Activated T-helper 1 cell treated with anti-CD3 and anti-CD28 coated beads, Interleukin-12 subunit alpha, Interleukin-12 subunit beta, Interleukin-2, Interleukin-4 antibody, amounts not matched to agents 30 ng/mL and 10 ng/mL and 1 ng/mL, durations not matched to agents 14 hours and 24 hours and 36 hours (primary cell): ENCODE results near the gene PCDHB16. TPM values are rescaled to one million over a fixed set of nuclear protein-coding genes. Genes with fewer than 3 reads are reported as not detected.
"Not testable (repeated sequence)": the region's sequence is repeated elsewhere in the genome, so short reads cannot be mapped to it uniquely, and the experiment has no call there.

Experiments used
- DNase-seq: peaks from one replicate; pipeline ENCODE4 v3.0.0; 2021; ENCODE audit warnings: low spot score
- H3K27ac Mint-ChIP-seq: one replicate; pipeline ENCODE4 v1.8.0; 2021; ENCODE audit warnings: mild to moderate bottlenecking, mixed read lengths
- H3K27me3 Mint-ChIP-seq: one replicate; pipeline ENCODE4 v1.8.0; 2022; ENCODE audit warnings: mild to moderate bottlenecking, moderate library complexity, mixed read lengths; ENCODE audit not compliant: insufficient read depth
- H3K36me3 Mint-ChIP-seq: one replicate; pipeline ENCODE4 v1.8.0; 2021; ENCODE audit warnings: low read depth, mixed read lengths
- H3K4me1 Mint-ChIP-seq: one replicate; pipeline ENCODE4 v1.8.0; 2021; ENCODE audit warnings: low read depth, mixed read lengths
- H3K4me3 Mint-ChIP-seq: one replicate; pipeline ENCODE4 v1.8.0; 2021; ENCODE audit warnings: mild to moderate bottlenecking, moderate library complexity, mixed read lengths
- H3K9me3 Mint-ChIP-seq: one replicate; pipeline ENCODE4 v1.8.0; 2021; ENCODE audit warnings: mixed read lengths
- intact Hi-C: fragments of 100-400 bp; cut with micrococcal nuclease; formaldehyde crosslinking; loops from one replicate; pipeline ENCODE4 v1.15.1; 2024
- total RNA-seq: library from RNA; stranded (reverse); gene quantifications from 2 replicates; pipeline ENCODE4 v1.2.3, GENCODE V29; 2022

PCDHB16 gene
- total RNA-seq: not detected in 2 replicates

GRCh38 chr5:141182248-141182647 is at the start of gene PCDHB16:
Gene PCDHB16, plus strand, starts transcription at chr5:141182387. Its CDS starts 173 bp downstream, at chr5:141182560.
- Mint-ChIP-seq H3K9me3 (peaks cover 51% of the 10 kb centered on the region), H3K27me3 (no peaks in the 10 kb centered on the region), H3K4me1 (no peaks in the 10 kb centered on the region), H3K36me3 (no peaks in the 10 kb centered on the region), H3K27ac (no peak within 1 kb of the TSS), H3K4me3 (no peak within 1 kb of the TSS)
- intact Hi-C loops: no loop called here
- DNase-seq: no peak

GRCh38 chr5:141135030-141135717 is 47.0 kb upstream of the PCDHB16 start, which contains the start of gene PCDHB5:
Gene PCDHB5, plus strand, starts transcription at chr5:141135206. Its CDS starts 229 bp downstream, at chr5:141135435.
- Mint-ChIP-seq H3K27ac (no peak within 1 kb of the TSS), H3K4me1 (no peaks in the 10 kb centered on the region), H3K4me3 (peak within 1 kb of the TSS; percentile 5), H3K27me3 (no peaks in the 10 kb centered on the region), H3K9me3 (peaks cover 32% of the 10 kb centered on the region), H3K36me3 (peaks cover 2% of the 10 kb centered on the region)
- intact Hi-C loops: no loop called here
- DNase-seq: no peak

GRCh38 chr5:141135718-141136266 is 46.4 kb upstream of the PCDHB16 start:
- intact Hi-C loops: no loop called here
- H3K27ac Mint-ChIP-seq: no peak overlapping the region
- peaks cover 2% of the 10 kb centered on the region for H3K36me3 Mint-ChIP-seq
- peaks cover 28% of the 10 kb centered on the region for H3K9me3 Mint-ChIP-seq
- no peaks in the 10 kb centered on the region for H3K4me1 Mint-ChIP-seq
- no peak overlapping the region for H3K4me3 Mint-ChIP-seq
- no peaks in the 10 kb centered on the region for H3K27me3 Mint-ChIP-seq
- no peak for DNase-seq

GRCh38 chr5:141137346-141137745 is 44.8 kb upstream of the PCDHB16 start:
- intact Hi-C loops, DNase-seq, H3K4me3 Mint-ChIP-seq, H3K27me3 Mint-ChIP-seq, H3K4me1 Mint-ChIP-seq, H3K27ac Mint-ChIP-seq, H3K36me3 Mint-ChIP-seq: not testable (repeated sequence)
- peaks cover 28% of the 10 kb centered on the region for H3K9me3 Mint-ChIP-seq

GRCh38 chr5:141149812-141150211 is 32.4 kb upstream of the PCDHB16 start, which contains the start of gene PCDHB6:
Gene PCDHB6, plus strand, starts transcription at chr5:141150057. Its CDS starts 201 bp downstream, at chr5:141150258.
- no peak within 1 kb of the TSS for H3K27ac Mint-ChIP-seq
- H3K4me3 Mint-ChIP-seq: no peak within 1 kb of the TSS
- no peaks in the 10 kb centered on the region for H3K36me3 Mint-ChIP-seq
- H3K9me3 Mint-ChIP-seq: peaks cover 39% of the 10 kb centered on the region
- intact Hi-C loops: no loop called here
- H3K4me1 Mint-ChIP-seq: no peaks in the 10 kb centered on the region
- H3K27me3 Mint-ChIP-seq: no peaks in the 10 kb centered on the region
- DNase-seq: no peak

- no peak overlapping the region for H3K27ac Mint-ChIP-seq
- no peak for DNase-seq
- peaks cover 39% of the 10 kb centered on the region for H3K9me3 Mint-ChIP-seq
- H3K27me3 Mint-ChIP-seq: no peaks in the 10 kb centered on the region
- no peak overlapping the region for H3K4me3 Mint-ChIP-seq
- no peaks in the 10 kb centered on the region for H3K36me3 Mint-ChIP-seq
- intact Hi-C loops: no loop called here
- no peaks in the 10 kb centered on the region for H3K4me1 Mint-ChIP-seq
These were observed 31.8 kb upstream of the PCDHB16 start for GRCh38 chr5:141150224-141150992.

- no peak for DNase-seq
- no peaks in the 10 kb centered on the region for H3K36me3 Mint-ChIP-seq
- intact Hi-C loops: no loop called here
- H3K27me3 Mint-ChIP-seq: no peaks in the 10 kb centered on the region
- H3K9me3 Mint-ChIP-seq: peaks cover 42% of the 10 kb centered on the region
- no peak overlapping the region for H3K27ac Mint-ChIP-seq
- H3K4me1 Mint-ChIP-seq: no peaks in the 10 kb centered on the region
- H3K4me3 Mint-ChIP-seq: no peak overlapping the region
These were observed 31.2 kb upstream of the PCDHB16 start for GRCh38 chr5:141150993-141151325.

GRCh38 chr5:141151632-141152031 is 30.6 kb upstream of the PCDHB16 start:
- H3K27ac Mint-ChIP-seq, intact Hi-C loops, H3K4me1 Mint-ChIP-seq, DNase-seq, H3K4me3 Mint-ChIP-seq, H3K36me3 Mint-ChIP-seq, H3K27me3 Mint-ChIP-seq: not testable (repeated sequence)
- peaks cover 49% of the 10 kb centered on the region for H3K9me3 Mint-ChIP-seq

- H3K9me3 Mint-ChIP-seq: peaks cover 53% of the 10 kb centered on the region
- H3K4me3 Mint-ChIP-seq, H3K4me1 Mint-ChIP-seq, DNase-seq, H3K27me3 Mint-ChIP-seq, H3K27ac Mint-ChIP-seq, H3K36me3 Mint-ChIP-seq, intact Hi-C loops: not testable (repeated sequence)
These were observed 30.1 kb upstream of the PCDHB16 start for GRCh38 chr5:141152096-141152495.

- H3K27me3 Mint-ChIP-seq: no peaks in the 10 kb centered on the region
These were observed 26.4 kb upstream of the PCDHB16 start for GRCh38 chr5:141155540-141156374.

GRCh38 chr5:141157356-141157755 is 24.8 kb upstream of the PCDHB16 start:
- H3K4me1 Mint-ChIP-seq, H3K36me3 Mint-ChIP-seq, H3K27me3 Mint-ChIP-seq, intact Hi-C loops, DNase-seq, H3K27ac Mint-ChIP-seq, H3K4me3 Mint-ChIP-seq: not testable (repeated sequence)
- peaks cover 48% of the 10 kb centered on the region for H3K9me3 Mint-ChIP-seq

More at GRCh38 chr5:141155540-141156374, 26.4 kb upstream of the PCDHB16 start:
- intact Hi-C loops: no loop called here
- Mint-ChIP-seq H3K27ac (no peak overlapping the region), H3K36me3 (no peaks in the 10 kb centered on the region), H3K4me3 (no peak overlapping the region), H3K9me3 (peaks cover 50% of the 10 kb centered on the region), H3K4me1 (no peaks in the 10 kb centered on the region)
- no peak for DNase-seq

- H3K27ac Mint-ChIP-seq, DNase-seq, H3K36me3 Mint-ChIP-seq, H3K4me3 Mint-ChIP-seq, H3K27me3 Mint-ChIP-seq, H3K4me1 Mint-ChIP-seq, intact Hi-C loops: not testable (repeated sequence)
- H3K9me3 Mint-ChIP-seq: peaks cover 45% of the 10 kb centered on the region
These were observed 24.3 kb upstream of the PCDHB16 start for GRCh38 chr5:141157901-141158300.
